ENCODE data around the gene ALDH1L1.

DNA sequence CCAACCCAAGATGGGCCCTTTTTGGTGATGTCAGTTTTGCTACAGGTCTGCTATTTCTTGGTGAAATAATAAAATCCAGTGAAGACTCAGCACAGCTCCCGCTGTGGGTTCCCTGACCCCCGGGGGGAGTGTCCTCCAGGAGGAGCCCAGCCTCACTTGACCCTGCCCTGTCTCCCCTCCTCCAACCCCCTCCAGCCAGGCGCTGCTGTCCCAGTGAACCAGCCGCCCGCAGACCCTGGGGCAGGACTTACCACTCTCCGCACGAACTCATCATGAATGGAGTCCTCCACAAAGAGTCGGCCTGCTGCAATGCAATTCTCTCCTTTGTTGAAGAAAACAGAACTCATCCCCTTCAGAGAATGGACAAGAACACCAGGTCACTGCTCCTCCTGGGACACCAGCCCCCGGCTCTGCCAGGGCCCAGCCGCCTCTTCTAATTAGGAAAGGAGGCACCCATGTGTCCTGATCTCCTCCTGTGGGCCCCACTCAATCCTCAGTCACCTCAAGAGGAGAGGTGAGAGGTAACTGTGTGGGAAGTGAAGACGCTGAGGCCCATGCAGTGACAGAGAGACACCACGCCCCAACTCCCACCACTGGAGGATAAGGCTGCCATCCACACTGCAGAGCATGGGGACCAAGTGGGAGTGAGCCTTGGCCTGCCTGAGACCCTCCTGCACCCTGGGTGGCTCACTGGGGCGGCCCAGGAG is 67.7 kb downstream of the ALDH1L1 start:
- TF ChIP-seq SUZ12 (IDR thresholded peaks at IDR 0.05; ENCODE audit: extremely low read depth, insufficient read depth, insufficient read length) (no peak), ZNF274 (IDR thresholded peaks at IDR 0.05; ENCODE audit: low read depth, low read length) (no peak), YY1 (IDR thresholded peaks at IDR 0.05; ENCODE audit: insufficient read depth, insufficient read length) (no peak)
